Measurements from ENCODE around the gene SLC25A1. TPM values are rescaled to one million over a fixed set of nuclear protein-coding genes. Genes with fewer than 3 reads are reported as not detected.

SLC25A1 gene
- total and polyA plus RNA-seq, 4 donors, result 36.3 to 95.8 (median 48.6) TPM

DNA sequence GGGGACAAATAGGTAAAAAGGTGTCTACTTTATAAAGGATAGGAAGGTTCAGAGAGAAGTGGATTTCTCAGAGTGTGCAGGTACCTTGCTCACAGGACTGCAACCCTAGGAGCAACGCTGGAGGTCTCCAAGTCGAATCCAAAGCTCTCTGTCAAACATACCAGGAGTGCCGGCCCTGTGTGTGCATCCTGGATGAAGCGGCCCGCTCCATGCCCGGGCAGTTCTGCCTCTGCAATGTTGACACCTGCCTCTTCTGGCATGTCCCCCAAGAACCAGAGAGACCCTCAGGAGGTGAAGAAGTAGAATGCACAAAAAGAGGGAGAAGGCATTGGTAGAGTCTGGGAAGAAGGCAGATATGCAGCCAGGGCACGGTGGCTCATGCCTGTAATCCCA is 50.5 kb downstream of the SLC25A1 start:
- ATAC-seq (ENCODE audit: insufficient read depth, low FRiP score), result no peak
- peaks cover 0 to 10% (median 5%) of the 10 kb centered on the region in 4 donors for H3K36me3 ChIP-seq (ENCODE audit: control insufficient read depth in 4 of 4, insufficient read depth in 4 of 4, low read length in 4 of 4)
- no peaks in the 10 kb centered on the region for H3K9me3 ChIP-seq (ENCODE audit: control insufficient read depth in 4 of 4, insufficient read depth in 3 of 4, low read length in 3 of 4)
- DNase-seq, result no peak
- no peaks in the 10 kb centered on the region for H3K27me3 ChIP-seq (ENCODE audit: control insufficient read depth in 3 of 3, insufficient read depth in 3 of 3, low read length in 2 of 3)
- WGBS, 2 donors, result 91 to 95% methylated on average over 7 of the region's 7 CpGs
- no peak overlapping the region for H3K27ac ChIP-seq (ENCODE audit: low read depth in 1 of 2, low read length in 1 of 2)
- H3K9ac ChIP-seq (ENCODE audit: insufficient read depth in 1 of 2, low read length in 2 of 2), result no peak overlapping the region
- TF ChIP-seq, protein P1, sequence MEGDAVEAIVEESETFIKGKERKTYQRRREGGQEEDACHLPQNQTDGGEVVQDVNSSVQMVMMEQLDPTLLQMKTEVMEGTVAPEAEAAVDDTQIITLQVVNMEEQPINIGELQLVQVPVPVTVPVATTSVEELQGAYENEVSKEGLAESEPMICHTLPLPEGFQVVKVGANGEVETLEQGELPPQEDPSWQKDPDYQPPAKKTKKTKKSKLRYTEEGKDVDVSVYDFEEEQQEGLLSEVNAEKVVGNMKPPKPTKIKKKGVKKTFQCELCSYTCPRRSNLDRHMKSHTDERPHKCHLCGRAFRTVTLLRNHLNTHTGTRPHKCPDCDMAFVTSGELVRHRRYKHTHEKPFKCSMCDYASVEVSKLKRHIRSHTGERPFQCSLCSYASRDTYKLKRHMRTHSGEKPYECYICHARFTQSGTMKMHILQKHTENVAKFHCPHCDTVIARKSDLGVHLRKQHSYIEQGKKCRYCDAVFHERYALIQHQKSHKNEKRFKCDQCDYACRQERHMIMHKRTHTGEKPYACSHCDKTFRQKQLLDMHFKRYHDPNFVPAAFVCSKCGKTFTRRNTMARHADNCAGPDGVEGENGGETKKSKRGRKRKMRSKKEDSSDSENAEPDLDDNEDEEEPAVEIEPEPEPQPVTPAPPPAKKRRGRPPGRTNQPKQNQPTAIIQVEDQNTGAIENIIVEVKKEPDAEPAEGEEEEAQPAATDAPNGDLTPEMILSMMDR (IDR thresholded peaks at IDR 0.05; ENCODE audit: control extremely low read depth, extremely low read depth), result no peak
- no peak overlapping the region for H3K4me3 ChIP-seq
- H3K4me1 ChIP-seq (ENCODE audit: control insufficient read depth in 5 of 5, insufficient read depth in 5 of 5, low read length in 5 of 5), result peaks cover 0 to 3% (median under 1%) of the 10 kb centered on the region in 5 donors

DNA sequence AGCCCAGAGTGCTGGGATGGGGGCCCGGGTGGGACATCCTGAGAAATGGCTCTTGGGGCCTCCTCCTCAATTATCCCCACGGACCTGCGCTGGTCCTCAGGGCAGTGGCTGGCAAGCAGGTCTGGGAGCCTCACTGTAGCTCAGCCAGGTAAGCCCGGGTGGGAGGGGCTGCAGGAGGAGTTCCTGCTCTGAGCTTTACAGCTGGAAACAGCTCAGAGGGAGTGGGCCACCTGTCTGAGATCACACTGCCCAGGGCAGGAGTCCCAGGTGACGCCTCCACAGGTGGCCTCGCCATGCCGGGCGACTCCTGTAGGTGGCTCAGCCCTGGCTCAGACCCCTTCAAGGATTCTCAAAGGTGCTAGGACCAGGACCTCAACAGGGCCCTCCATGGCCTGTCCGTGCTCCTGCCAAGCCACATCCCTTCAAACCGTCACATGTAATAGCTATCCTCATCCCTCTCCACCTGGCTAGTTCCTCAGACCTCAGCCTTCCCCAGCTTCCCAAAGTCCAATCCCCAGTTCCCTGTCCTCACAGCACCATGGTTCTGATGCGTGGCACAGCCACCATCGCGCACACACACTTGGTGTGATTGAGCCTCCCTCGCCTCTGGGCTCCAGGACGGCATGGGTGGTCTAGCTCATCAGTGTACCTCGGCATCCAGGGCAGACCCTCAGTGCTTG is 51.1 kb downstream of the SLC25A1 start:
- no peak overlapping the region for H3K27ac ChIP-seq (ENCODE audit: low read depth in 1 of 2, low read length in 1 of 2)
- no peak for ATAC-seq (ENCODE audit: insufficient read depth, low FRiP score)
- H3K4me1 ChIP-seq (ENCODE audit: control insufficient read depth in 5 of 5, insufficient read depth in 5 of 5, low read length in 5 of 5), result peaks cover 0 to 7% (median 2%) of the 10 kb centered on the region in 5 donors
- WGBS, 2 donors, result 92 to 95% methylated on average over 16 of the region's 16 CpGs
- peaks cover 0 to 8% (median 3%) of the 10 kb centered on the region in 4 donors for H3K36me3 ChIP-seq (ENCODE audit: control insufficient read depth in 4 of 4, insufficient read depth in 4 of 4, low read length in 4 of 4)
- no peak overlapping the region for H3K4me3 ChIP-seq
- no peak overlapping the region for H3K9ac ChIP-seq (ENCODE audit: insufficient read depth in 1 of 2, low read length in 2 of 2)
- no peaks in the 10 kb centered on the region for H3K27me3 ChIP-seq (ENCODE audit: control insufficient read depth in 3 of 3, insufficient read depth in 3 of 3, low read length in 2 of 3)
- DNase-seq, result no peak
- no peaks in the 10 kb centered on the region for H3K9me3 ChIP-seq (ENCODE audit: control insufficient read depth in 4 of 4, insufficient read depth in 3 of 4, low read length in 3 of 4)
- TF ChIP-seq, protein P1 (IDR thresholded peaks at IDR 0.05; ENCODE audit: control extremely low read depth, extremely low read depth), result no peak

DNA sequence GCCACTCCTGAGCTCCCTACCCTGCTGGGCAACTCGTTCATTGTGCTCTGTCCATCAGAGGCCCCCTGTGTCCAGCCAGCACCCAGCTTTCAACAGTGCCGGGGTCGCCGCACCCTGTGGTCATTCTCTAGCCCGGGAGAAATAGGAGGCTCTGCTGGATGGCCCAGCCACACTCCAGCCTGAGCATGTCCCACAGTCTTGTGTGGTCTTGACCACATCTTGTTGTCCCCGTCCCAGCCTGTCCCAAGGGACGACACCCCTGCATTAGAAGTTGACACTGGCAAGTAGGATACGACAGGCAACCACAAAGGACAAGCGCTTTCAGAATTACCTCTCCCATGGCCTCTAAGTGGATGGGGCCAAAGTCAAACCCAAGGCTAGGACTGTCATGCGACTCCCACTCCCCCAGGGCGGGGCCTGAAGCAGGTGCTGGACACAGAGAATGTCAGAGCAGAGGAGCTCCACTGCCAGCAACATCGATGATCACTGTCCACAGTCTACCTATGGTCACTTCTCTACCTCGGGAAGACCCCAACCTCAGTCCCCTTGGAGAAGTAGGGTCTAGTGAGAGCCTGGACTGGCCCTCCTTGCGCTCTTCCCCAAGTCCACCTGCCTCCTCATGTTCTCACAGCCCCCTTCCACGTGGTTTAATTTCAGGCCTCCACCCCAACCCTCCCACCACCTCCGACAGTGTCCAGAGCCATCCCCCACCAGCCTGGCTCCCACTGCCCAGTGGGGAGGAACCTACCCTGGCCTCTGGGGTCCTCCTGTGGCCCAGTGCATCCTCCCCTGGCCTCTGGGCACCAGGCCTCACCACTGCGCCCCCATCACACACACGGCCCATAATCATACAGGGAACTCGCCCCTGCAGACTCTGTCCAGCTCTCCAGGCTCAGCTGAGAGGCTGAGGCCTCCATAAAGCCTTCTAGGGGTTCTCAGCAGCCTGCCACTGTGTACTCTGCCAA is 51.9 kb downstream of the SLC25A1 start:
- TF ChIP-seq, protein P1 (IDR thresholded peaks at IDR 0.05; ENCODE audit: control extremely low read depth, extremely low read depth), result no peak
- Histone ChIP-seq H3K27me3 (ENCODE audit: control insufficient read depth in 3 of 3, insufficient read depth in 3 of 3, low read length in 2 of 3) (no peaks in the 10 kb centered on the region), H3K4me3 (no peak overlapping the region), H3K9me3 (ENCODE audit: control insufficient read depth in 4 of 4, insufficient read depth in 3 of 4, low read length in 3 of 4) (no peaks in the 10 kb centered on the region), H3K27ac (ENCODE audit: low read depth in 1 of 2, low read length in 1 of 2) (no peak overlapping the region), H3K36me3 (ENCODE audit: control insufficient read depth in 4 of 4, insufficient read depth in 4 of 4, low read length in 4 of 4) (peaks cover 0 to 2% (median 0%) of the 10 kb centered on the region in 4 donors), H3K4me1 (ENCODE audit: control insufficient read depth in 5 of 5, insufficient read depth in 5 of 5, low read length in 5 of 5) (peaks cover 0 to 7% (median 2%) of the 10 kb centered on the region in 5 donors), H3K9ac (ENCODE audit: insufficient read depth in 1 of 2, low read length in 2 of 2) (no peak overlapping the region)
- DNase-seq (no peak), ATAC-seq (ENCODE audit: insufficient read depth, low FRiP score) (no peak)
- WGBS, 2 donors, result 90 to 96% methylated on average over 19 of the region's 19 CpGs

Other genes with a start within 250 kb of the SLC25A1 start
- 10 to 100 TPM; 28.7 to 65.7 TPM for gene PRODH, start 242.4 kb downstream of the SLC25A1 start, total RNA-seq
- 10 to 100 TPM in 1 of 2 donors, 1 to 10 TPM in 1; 6.6 to 35.8 TPM for gene PRODH, start 242.4 kb downstream of the SLC25A1 start, polyA plus RNA-seq
- 10 to 100 TPM; 57.9 to 77.4 TPM for gene DGCR2, start 56.3 kb downstream of the SLC25A1 start, total RNA-seq
- gene DGCR2, start 56.3 kb downstream of the SLC25A1 start, polyA plus RNA-seq, result 10 to 100 TPM; 40.4 to 43.0 TPM
- gene TSSK2, start 47.4 kb downstream of the SLC25A1 start, total RNA-seq, result under 1 TPM in 1 of 2 donors, not detected in 1; 0.25 TPM
- under 1 TPM; 0.08 TPM for gene TSSK2, start 47.4 kb downstream of the SLC25A1 start, polyA plus RNA-seq
- 10 to 100 TPM in 1 of 2 donors, 1 to 10 TPM in 1; 7.9 to 15.3 TPM for gene ESS2, start 34.1 kb downstream of the SLC25A1 start, total RNA-seq
- 10 to 100 TPM; 12.2 to 19.8 TPM for gene ESS2, start 34.1 kb downstream of the SLC25A1 start, polyA plus RNA-seq
- gene GSC2, start 28.4 kb downstream of the SLC25A1 start, total RNA-seq, result not detected
- gene GSC2, start 28.4 kb downstream of the SLC25A1 start, polyA plus RNA-seq, result not detected
- gene CLTCL1, start 113.0 kb upstream of the SLC25A1 start, total RNA-seq, result 1 to 10 TPM; 5.9 to 9.2 TPM
- gene CLTCL1, start 113.0 kb upstream of the SLC25A1 start, polyA plus RNA-seq, result 1 to 10 TPM; 2.6 to 2.8 TPM

Data from lung (tissue), 12 donors.